ENCODE measurements around the gene FADS2.

GRCh38 chr11:61846362-61847020 is 18.4 kb downstream of the FADS2 start:
- TF ChIP-seq CTCF (IDR thresholded peaks at IDR 0.05; ENCODE audit: low read depth, low read length) (no peak), EZH2phosphoT487 (IDR thresholded peaks at IDR 0.05; ENCODE audit: low read depth) (no peak)

Measured in OCI-LY3 (cell line).